HCT116 (cell line): ENCODE data around the gene TIRAP. TPM values are rescaled to one million over a fixed set of nuclear protein-coding genes. Genes with fewer than 3 reads are reported as not detected.

Source experiments
- ATAC-seq: fragments of 200-7000 bp; cut with Tn5 transposase; 2 replicates; pipeline ENCODE4 v1.9.1; 2020; ENCODE audit warnings: mild to moderate bottlenecking, moderate library complexity
- Bru-seq: library from RNA; stranded (reverse); fragments of 400-500 nt; gene quantifications from one replicate; lab custom pipeline; 2021; lab: Mats Ljungman, UMichigan
- BruChase-seq, 2 experiments: library from RNA; stranded (reverse); fragments of 400-500 nt; gene quantifications; one replicate each; lab custom pipeline; 2021; lab: Mats Ljungman, UMichigan
- BruUV-seq: library from RNA; stranded (reverse); fragments of 400-500 nt; replicated peaks from 2 replicates; lab custom pipeline; 2021; lab: Mats Ljungman, UMichigan
- CTCF ChIA-PET: fragments of 300-600 bp; sonication (Branson Sonifier 250); formaldehyde crosslinking; loops from one replicate; lab custom pipeline; 2021; ENCODE audit warnings: antibody characterized with exemption; lab: Charles Lee
- POLR2A ChIA-PET: fragments of 300-600, 350-600 bp; sonication (Branson Sonifier 250); formaldehyde crosslinking; loops from one replicate; lab custom pipeline; 2021; ENCODE audit warnings: antibody characterized with exemption; lab: Charles Lee
- RAD21 ChIA-PET, 2 experiments: fragments of 300-600 bp; sonication (Branson Sonifier 250); formaldehyde crosslinking; loops; one replicate each; lab custom pipeline; 2023; ENCODE audit warnings: low total read pairs in 2 of 2; ENCODE audit not compliant: uncharacterized antibody in 2 of 2, unreplicated experiment in 2 of 2, low non-redundant PET in 1 of 2; lab: Charles Lee
- DNase-seq: peaks from one replicate; pipeline ENCODE4 v3.0.0-alpha.2; 2010; ENCODE audit warnings: low read depth, low spot score
- H2AFZ ChIP-seq: fragments of 200-600 bp; shearing (Covaris generic), sonication (generic); 2 replicates; pipeline ENCODE4 v1.6.1; 2017; ENCODE audit warnings: low read depth, mixed run types, mixed read lengths, antibody characterized with exemption, low read length; ENCODE audit not compliant: poor library complexity, severe bottlenecking
- H3K27ac ChIP-seq: 2 replicates; pipeline ENCODE4 v1.5.1; 2012; ENCODE audit warnings: low read depth, low read length
- H3K27me3 ChIP-seq: fragments of 200-600 bp; sonication (generic); 2 replicates; pipeline ENCODE4 v1.6.1; 2016; ENCODE audit warnings: mixed run types, low read length, mixed read lengths; ENCODE audit not compliant: insufficient read depth
- H3K36me3 ChIP-seq, 2 experiments: fragments of 200-500 bp in 1 of 2; fragments of 200-600 bp in 1 of 2; sonication (Bioruptor generic) in 1 of 2; sonication (generic) in 1 of 2; 2 replicates each; pipeline versions ENCODE4 v1.5.1 to v1.6.1; 2014 to 2016; ENCODE audit warnings: low read length in 2 of 2, inconsistent platforms in 1 of 2, mixed read lengths in 1 of 2, mixed run types in 1 of 2; ENCODE audit not compliant: insufficient read depth in 2 of 2, control insufficient read depth in 1 of 2
- H3K4me1 ChIP-seq, 2 experiments: fragments of 200-600 bp in 1 of 2; sonication (generic) in 1 of 2; 2 replicates each; pipeline versions ENCODE4 v1.5.1 to v1.6.1; 2012 to 2017; ENCODE audit warnings: low read length in 2 of 2, inconsistent platforms in 1 of 2, mild to moderate bottlenecking in 1 of 2, mixed read lengths in 1 of 2, mixed run types in 1 of 2, moderate library complexity in 1 of 2; ENCODE audit not compliant: insufficient read depth in 2 of 2, control insufficient read depth in 1 of 2
- H3K4me2 ChIP-seq: fragments of 200-600 bp; sonication (generic); 2 replicates; pipeline ENCODE4 v1.6.1; 2017; ENCODE audit warnings: mixed run types, low read length, mixed read lengths
- H3K4me3 ChIP-seq, 2 experiments: fragments of 200-600 bp in 1 of 2; sonication (generic) in 1 of 2; replicated peaks in 1 of 2; 2 replicates each; pipeline ENCODE4 v1.5.1; 2011 to 2016; ENCODE audit warnings: low read length in 2 of 2, control low read depth in 1 of 2, low read depth in 1 of 2, mild to moderate bottlenecking in 1 of 2, mixed read lengths in 1 of 2, mixed run types in 1 of 2
- H3K79me2 ChIP-seq: fragments of 200-600 bp; sonication (generic); 2 replicates; pipeline ENCODE4 v1.6.1; 2017; ENCODE audit warnings: mild to moderate bottlenecking, mixed run types, low read length, moderate library complexity, mixed read lengths; ENCODE audit not compliant: insufficient read depth
- H3K9ac ChIP-seq: fragments of 200-600 bp; sonication (generic); 2 replicates; pipeline ENCODE4 v1.6.1; 2016; ENCODE audit warnings: low read length, mixed read lengths
- H3K9me2 ChIP-seq: fragments of 200-600 bp; sonication (generic), shearing (Covaris generic); 2 replicates; pipeline ENCODE4 v1.6.1; 2017; ENCODE audit warnings: mixed run types, mild to moderate bottlenecking, moderate library complexity; ENCODE audit not compliant: insufficient read depth
- H3K9me3 ChIP-seq, 2 experiments: fragments of 200-500 bp in 1 of 2; fragments of 200-600 bp in 1 of 2; sonication (Bioruptor generic) in 1 of 2; sonication (generic) in 1 of 2; 2 replicates each; pipeline ENCODE4 v1.6.1; 2014 to 2017; ENCODE audit warnings: low read length in 2 of 2, mixed read lengths in 2 of 2, inconsistent platforms in 1 of 2, low read depth in 1 of 2, mild to moderate bottlenecking in 1 of 2, mixed run types in 1 of 2, moderate library complexity in 1 of 2; ENCODE audit not compliant: control insufficient read depth in 1 of 2, insufficient read depth in 1 of 2
- H4K20me1 ChIP-seq: fragments of 200-600 bp; sonication (generic), shearing (Covaris generic); 2 replicates; pipeline ENCODE4 v1.6.1; 2017; ENCODE audit warnings: mixed run types, mild to moderate bottlenecking, moderate library complexity; ENCODE audit not compliant: insufficient read depth
- EGR1 ChIP-seq: IDR thresholded peaks from 2 replicates; pipeline ENCODE4 v1.6.1; 2012; ENCODE audit warnings: low read depth
- ELF1 ChIP-seq: IDR thresholded peaks from 2 replicates; pipeline ENCODE4 v1.6.1; 2012; ENCODE audit warnings: low read depth, borderline replicate concordance
- MAX ChIP-seq: IDR thresholded peaks from 2 replicates; pipeline ENCODE4 v1.6.1; 2012
- POLR2A ChIP-seq: IDR thresholded peaks from 2 replicates; pipeline ENCODE4 v1.7.0; 2011; ENCODE audit warnings: borderline replicate concordance; ENCODE audit not compliant: insufficient read depth, insufficient read length; ENCODE audit errors: extremely low read depth
- POLR2AphosphoS5 ChIP-seq: IDR thresholded peaks from 2 replicates; pipeline ENCODE4 v1.6.1; 2011; ENCODE audit warnings: mild to moderate bottlenecking, low read depth, low read length, moderate library complexity
- RAD21 ChIP-seq: IDR thresholded peaks from 2 replicates; pipeline ENCODE4 v1.6.1; 2012; ENCODE audit warnings: low read depth, mild to moderate bottlenecking
- SIN3A ChIP-seq: IDR thresholded peaks from 2 replicates; pipeline ENCODE4 v1.6.1; 2012; ENCODE audit warnings: low read depth
- TCF7L2 ChIP-seq: IDR thresholded peaks from 2 replicates; pipeline ENCODE4 v1.7.0; 2011; ENCODE audit warnings: borderline replicate concordance, inconsistent platforms; ENCODE audit not compliant: insufficient read depth, insufficient read length; ENCODE audit errors: extremely low read depth
- YY1 ChIP-seq: IDR thresholded peaks from 2 replicates; pipeline ENCODE4 v1.6.1; 2011; ENCODE audit warnings: low read length, low read depth, moderate library complexity, mild to moderate bottlenecking; ENCODE audit not compliant: insufficient replicate concordance; ENCODE audit errors: extremely low read depth
- ZFX ChIP-seq: fragments of 450-650 bp; IDR thresholded peaks from 2 replicates; pipeline ENCODE4 v1.6.1; 2017
- intact Hi-C: fragments of 100-400 bp; cut with micrococcal nuclease; formaldehyde crosslinking; loops from 2 replicates; pipeline ENCODE4 v1.10.0; 2022
- long read RNA-seq: library from polyadenylated mRNA; unstranded; transcript quantifications from one replicate; pipeline ENCODE4 v2.0.0, GENCODE V29; 2021; ENCODE audit not compliant: unreplicated experiment
- polyA plus RNA-seq: library from polyadenylated mRNA; unstranded; fragments of >200 nt; gene quantifications from 2 replicates; pipeline ENCODE4 v1.2.1, GENCODE V29; 2012; ENCODE audit warnings: missing spikeins
- total RNA-seq: library from RNA; stranded (reverse); gene quantifications from one replicate; pipeline ENCODE4 v1.2.1, GENCODE V29; 2021; ENCODE audit not compliant: unreplicated experiment
- TF ChIP-seq, protein P1 (sequence below): IDR thresholded peaks from 2 replicates; pipeline ENCODE4 v1.6.1; 2012

TIRAP gene
- total RNA-seq (10.8 TPM), Bru-seq, nascent RNA (percentile 68 among the genes with signal in this experiment), BruChase-seq, experiment 1, labeled RNA remaining after a 6-hour chase (percentile 68 among the genes with signal in this experiment), BruChase-seq, experiment 2, labeled RNA remaining after a 2-hour chase (percentile 70 among the genes with signal in this experiment)
- 8.3 and 9.0 TPM in 2 replicates for polyA plus RNA-seq
- long read RNA-seq, partial matches to known transcripts: 0 of 1 reads
- long read RNA-seq, other reads (novel, unspliced or antisense): 0 of 1 reads

GRCh38 chr11:126282736-126283591 lies at the start of gene TIRAP:
Gene TIRAP (plus strand): TSS chr11:126283093. CDS start chr11:126290895, 7,802 bp downstream.
- POLR2A ChIA-PET: interaction anchor here (0.7 kb wide), 1 partner anchor 1159 kb away, joined by 4 read pairs; no protein-coding TSS in a partner anchor

More at GRCh38 chr11:126282736-126283591, at the start of gene TIRAP:
- Histone ChIP-seq H3K36me3 (no peaks in the 10 kb centered on the region), H3K4me1 (peaks cover 11 to 26% of the 10 kb centered on the region in 2 experiments; a peak in 3 of 4 replicates), H3K9ac (peak within 1 kb of the TSS; percentile 78), H3K4me2 (peak within 1 kb of the TSS; percentile 79)
- CTCF ChIA-PET: no interaction called here
- intact Hi-C loops: no loop called here
- TF ChIP-seq TCF7L2: peak; percentile 11
- TF ChIP-seq SIN3A: peak; percentile 66
- TF ChIP-seq ZFX: peak; percentile 98
- no peak for TF ChIP-seq YY1
- 0 out of 2 replicates have a peak, but pooled peaks have one; percentile 15 for TF ChIP-seq MAX
- no peak for TF ChIP-seq ELF1
- no peak for TF ChIP-seq RAD21
- TF ChIP-seq EGR1: 0 out of 2 replicates have a peak, but pooled peaks have one; percentile 28
- TF ChIP-seq POLR2A: peak; percentile 49
- TF ChIP-seq, protein P1, sequence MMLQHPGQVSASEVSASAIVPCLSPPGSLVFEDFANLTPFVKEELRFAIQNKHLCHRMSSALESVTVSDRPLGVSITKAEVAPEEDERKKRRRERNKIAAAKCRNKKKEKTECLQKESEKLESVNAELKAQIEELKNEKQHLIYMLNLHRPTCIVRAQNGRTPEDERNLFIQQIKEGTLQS: no peak
- TF ChIP-seq POLR2AphosphoS5: peak; percentile 86
- TF ChIP-seq, all 23 proteins: peak for 7
- DNase-seq: no peak
- Histone ChIP-seq H3K9me3 (no peaks in the 10 kb centered on the region), H3K4me3 (peak within 1 kb of the TSS; percentile 71 to 80), H3K9me2 (no peaks in the 10 kb centered on the region), H3K27ac (peak within 1 kb of the TSS; percentile 71), H2AFZ (no peak within 1 kb of the TSS), H3K79me2 (peaks cover 11% of the 10 kb centered on the region; the same call in 1 of the 2 replicates), H3K27me3 (no peaks in the 10 kb centered on the region), H4K20me1 (no peaks in the 10 kb centered on the region)
- RAD21 ChIA-PET: no interaction called here
- peak; percentile 88 for ATAC-seq
- no TSS peak for BruUV-seq
